ENCODE measurements around the gene TYR.

DNA sequence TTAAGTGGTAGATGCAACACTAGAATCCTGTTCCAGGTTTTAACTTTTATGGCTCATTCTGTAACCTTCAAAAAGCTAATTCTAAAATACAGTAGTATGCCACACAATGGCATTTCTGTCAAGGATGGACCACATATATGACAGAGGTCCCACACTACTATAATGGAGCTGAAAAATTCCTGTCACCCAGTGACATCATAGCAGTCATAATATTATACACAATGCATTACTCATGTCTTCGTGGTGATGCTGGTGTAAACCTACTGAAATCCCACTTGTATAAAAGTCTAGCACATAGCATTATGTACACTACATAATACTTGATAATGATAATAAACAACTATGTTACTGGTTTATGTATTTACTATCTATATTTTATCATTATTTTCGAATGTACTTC, 12.1 kb downstream of the TYR start:
- TF ChIP-seq, protein P1, sequence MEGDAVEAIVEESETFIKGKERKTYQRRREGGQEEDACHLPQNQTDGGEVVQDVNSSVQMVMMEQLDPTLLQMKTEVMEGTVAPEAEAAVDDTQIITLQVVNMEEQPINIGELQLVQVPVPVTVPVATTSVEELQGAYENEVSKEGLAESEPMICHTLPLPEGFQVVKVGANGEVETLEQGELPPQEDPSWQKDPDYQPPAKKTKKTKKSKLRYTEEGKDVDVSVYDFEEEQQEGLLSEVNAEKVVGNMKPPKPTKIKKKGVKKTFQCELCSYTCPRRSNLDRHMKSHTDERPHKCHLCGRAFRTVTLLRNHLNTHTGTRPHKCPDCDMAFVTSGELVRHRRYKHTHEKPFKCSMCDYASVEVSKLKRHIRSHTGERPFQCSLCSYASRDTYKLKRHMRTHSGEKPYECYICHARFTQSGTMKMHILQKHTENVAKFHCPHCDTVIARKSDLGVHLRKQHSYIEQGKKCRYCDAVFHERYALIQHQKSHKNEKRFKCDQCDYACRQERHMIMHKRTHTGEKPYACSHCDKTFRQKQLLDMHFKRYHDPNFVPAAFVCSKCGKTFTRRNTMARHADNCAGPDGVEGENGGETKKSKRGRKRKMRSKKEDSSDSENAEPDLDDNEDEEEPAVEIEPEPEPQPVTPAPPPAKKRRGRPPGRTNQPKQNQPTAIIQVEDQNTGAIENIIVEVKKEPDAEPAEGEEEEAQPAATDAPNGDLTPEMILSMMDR (IDR thresholded peaks at IDR 0.05) = no peak
- TF ChIP-seq POLR2AphosphoS5 (IDR thresholded peaks at IDR 0.05; ENCODE audit: low read depth, low read length) (no peak), TCF7L2 (IDR thresholded peaks at IDR 0.05; ENCODE audit: low read depth, low read length) (no peak), REST (IDR thresholded peaks at IDR 0.05; ENCODE audit: insufficient read depth in 1 of 2, low read depth in 2 of 2, low read length in 1 of 2) (no peak), SIN3A (IDR thresholded peaks at IDR 0.05; ENCODE audit: borderline replicate concordance, insufficient read depth, low read depth, low read length) (no peak)
